ENCODE data around the gene TUBB3. TPM values are rescaled to one million over a fixed set of nuclear protein-coding genes. Genes with fewer than 3 reads are reported as not detected.

TUBB3 gene
- total RNA-seq, 1 donor from 2014 or later = 459 TPM

GRCh38 chr16:89958596-89958995 lies 35.5 kb downstream of the TUBB3 start:
- H3K9me3 Mint-ChIP-seq (ENCODE audit: unreplicated experiment) = no peaks in the 10 kb centered on the region
- H3K36me3 Mint-ChIP-seq (ENCODE audit: low read depth, unreplicated experiment) = peaks cover 28% of the 10 kb centered on the region
- peaks cover 14% of the 10 kb centered on the region for H3K36me3 ChIP-seq (ENCODE audit: insufficient read depth, low read length)
- H3K4me1 ChIP-seq (ENCODE audit: insufficient read depth, low read length) = no peaks in the 10 kb centered on the region
- no peaks in the 10 kb centered on the region for H3K27me3 ChIP-seq (ENCODE audit: insufficient read depth, low read length)
- H3K27me3 Mint-ChIP-seq (ENCODE audit: low read depth, unreplicated experiment) = no peaks in the 10 kb centered on the region
- no peak overlapping the region for H3K27ac ChIP-seq (ENCODE audit: low read depth, low read length)
- H3K27ac Mint-ChIP-seq (ENCODE audit: unreplicated experiment) = no peak overlapping the region
- H3K4me3 ChIP-seq (ENCODE audit: insufficient read depth, low read depth, low read length) = no peak overlapping the region
- no peak overlapping the region for H2AFZ ChIP-seq (ENCODE audit: low read depth, low read length)
- H3K9me3 ChIP-seq (ENCODE audit: insufficient read depth, low read depth, low read length) = no peaks in the 10 kb centered on the region
- peaks cover 5% of the 10 kb centered on the region for H3K79me2 ChIP-seq (ENCODE audit: insufficient read depth, low read length)
- peaks cover 16% of the 10 kb centered on the region for H4K20me1 ChIP-seq (ENCODE audit: insufficient read depth, low read length)
- H3K4me1 Mint-ChIP-seq (ENCODE audit: low read depth, unreplicated experiment) = peaks cover 4% of the 10 kb centered on the region
- TF ChIP-seq CTCF (IDR thresholded peaks at IDR 0.05; ENCODE audit: insufficient read depth, low read depth, low read length) (no peak), EZH2 (IDR thresholded peaks at IDR 0.05; ENCODE audit: insufficient read depth, low read length) (no peak)
- DNase-seq (ENCODE audit: low read depth) (no peak), FAIRE-seq (no peak)
- no peak overlapping the region for H3K4me3 Mint-ChIP-seq (ENCODE audit: unreplicated experiment)
- H3K4me2 ChIP-seq (ENCODE audit: low read length) = no peak overlapping the region
- no peak overlapping the region for H3K9ac ChIP-seq (ENCODE audit: low read length)

- Mint-ChIP-seq H3K36me3 (ENCODE audit: low read depth, unreplicated experiment) (peaks cover 25% of the 10 kb centered on the region), H3K27me3 (ENCODE audit: low read depth, unreplicated experiment) (no peaks in the 10 kb centered on the region), H3K4me1 (ENCODE audit: low read depth, unreplicated experiment) (peaks cover 2% of the 10 kb centered on the region), H3K4me3 (ENCODE audit: unreplicated experiment) (no peak overlapping the region), H3K9me3 (ENCODE audit: unreplicated experiment) (no peaks in the 10 kb centered on the region), H3K27ac (ENCODE audit: unreplicated experiment) (no peak overlapping the region)
- Histone ChIP-seq H3K27ac (ENCODE audit: low read depth, low read length) (no peak overlapping the region), H4K20me1 (ENCODE audit: insufficient read depth, low read length) (no peaks in the 10 kb centered on the region), H3K4me2 (ENCODE audit: low read length) (no peak overlapping the region), H3K36me3 (ENCODE audit: insufficient read depth, low read length) (peaks cover 14% of the 10 kb centered on the region), H3K4me1 (ENCODE audit: insufficient read depth, low read length) (no peaks in the 10 kb centered on the region), H3K4me3 (ENCODE audit: insufficient read depth, low read depth, low read length) (no peak overlapping the region), H2AFZ (ENCODE audit: low read depth, low read length) (no peak overlapping the region), H3K79me2 (ENCODE audit: insufficient read depth, low read length) (no peaks in the 10 kb centered on the region), H3K9ac (ENCODE audit: low read length) (no peak overlapping the region), H3K27me3 (ENCODE audit: insufficient read depth, low read length) (no peaks in the 10 kb centered on the region), H3K9me3 (ENCODE audit: insufficient read depth, low read depth, low read length) (no peaks in the 10 kb centered on the region)
- no peak for TF ChIP-seq CTCF (IDR thresholded peaks at IDR 0.05; ENCODE audit: insufficient read depth, low read depth, low read length)
- TF ChIP-seq EZH2 (IDR thresholded peaks at IDR 0.05; ENCODE audit: insufficient read depth, low read length) = no peak
- FAIRE-seq = no peak
- no peak for DNase-seq (ENCODE audit: low read depth)
Measured at GRCh38 chr16:89960966-89961365, 37.8 kb downstream of the TUBB3 start.

- TF ChIP-seq EZH2 (IDR thresholded peaks at IDR 0.05; ENCODE audit: insufficient read depth, low read length) (no peak), CTCF (IDR thresholded peaks at IDR 0.05; ENCODE audit: insufficient read depth, low read depth, low read length) (no peak)
- H3K9me3 Mint-ChIP-seq (ENCODE audit: unreplicated experiment) = no peaks in the 10 kb centered on the region
- no peaks in the 10 kb centered on the region for H3K27me3 Mint-ChIP-seq (ENCODE audit: low read depth, unreplicated experiment)
- peaks cover 2% of the 10 kb centered on the region for H3K4me1 Mint-ChIP-seq (ENCODE audit: low read depth, unreplicated experiment)
- Histone ChIP-seq H3K27ac (ENCODE audit: low read depth, low read length) (no peak overlapping the region), H4K20me1 (ENCODE audit: insufficient read depth, low read length) (no peaks in the 10 kb centered on the region), H3K4me2 (ENCODE audit: low read length) (no peak overlapping the region), H2AFZ (ENCODE audit: low read depth, low read length) (no peak overlapping the region), H3K9me3 (ENCODE audit: insufficient read depth, low read depth, low read length) (no peaks in the 10 kb centered on the region), H3K36me3 (ENCODE audit: insufficient read depth, low read length) (peaks cover 14% of the 10 kb centered on the region), H3K4me3 (ENCODE audit: insufficient read depth, low read depth, low read length) (no peak overlapping the region), H3K9ac (ENCODE audit: low read length) (no peak overlapping the region), H3K4me1 (ENCODE audit: insufficient read depth, low read length) (no peaks in the 10 kb centered on the region), H3K27me3 (ENCODE audit: insufficient read depth, low read length) (no peaks in the 10 kb centered on the region), H3K79me2 (ENCODE audit: insufficient read depth, low read length) (no peaks in the 10 kb centered on the region)
- peaks cover 27% of the 10 kb centered on the region for H3K36me3 Mint-ChIP-seq (ENCODE audit: low read depth, unreplicated experiment)
- DNase-seq (ENCODE audit: low read depth) = no peak
- H3K27ac Mint-ChIP-seq (ENCODE audit: unreplicated experiment) = no peak overlapping the region
- H3K4me3 Mint-ChIP-seq (ENCODE audit: unreplicated experiment) = no peak overlapping the region
- FAIRE-seq = no peak
Measured at GRCh38 chr16:89961920-89962319, 38.8 kb downstream of the TUBB3 start.
